GM18508 (cell line): Measurements from ENCODE around the gene AURKB.
"Not testable (repeated sequence)": the region's sequence is repeated elsewhere in the genome, so short reads cannot be mapped to it uniquely, and the experiment has no call there.

Experiments
- ATAC-seq: cut with Tn5 transposase; IDR thresholded peaks from one replicate; pipeline ENCODE4 v1.9.1; 2021; ENCODE audit warnings: moderate number of reproducible peaks; ENCODE audit not compliant: insufficient read depth, unreplicated experiment

Gene AURKB

GRCh38 chr17:8225813-8226535 is 15.6 kb upstream of the AURKB start:
- ATAC-seq = no peak

- ATAC-seq = no peak
Measured at GRCh38 chr17:8224891-8225812, 14.8 kb upstream of the AURKB start.

- no peak for ATAC-seq
Measured at GRCh38 chr17:8223356-8224126, 13.2 kb upstream of the AURKB start.

- no peak for ATAC-seq
Measured at GRCh38 chr17:8222630-8223355, 12.4 kb upstream of the AURKB start.

- no peak for ATAC-seq
Measured at GRCh38 chr17:8222380-8222629, 11.9 kb upstream of the AURKB start.

GRCh38 chr17:8221663-8222379 is 11.4 kb upstream of the AURKB start:
- ATAC-seq = no peak

GRCh38 chr17:8220783-8221662 is 10.6 kb upstream of the AURKB start:
- no peak for ATAC-seq

- ATAC-seq = not testable (repeated sequence)
Measured at GRCh38 chr17:8214000-8214399, 3.6 kb upstream of the AURKB start.

GRCh38 chr17:8212312-8213180 is 2.2 kb upstream of the AURKB start:
- ATAC-seq = no peak

- ATAC-seq = no peak
Measured at GRCh38 chr17:8210761-8211458, 535 bp upstream of the AURKB start.

- no peak for ATAC-seq
Measured at GRCh38 chr17:8206536-8206935, 3.8 kb downstream of the AURKB start.

GRCh38 chr17:8204761-8205555 is 5.4 kb downstream of the AURKB start:
- no peak for ATAC-seq

- ATAC-seq = no peak
Measured at GRCh38 chr17:8192070-8192815, 18.1 kb downstream of the AURKB start.

- ATAC-seq = no peak
Measured at GRCh38 chr17:8190506-8190905, 19.9 kb downstream of the AURKB start.

GRCh38 chr17:8189711-8190477 is 20.5 kb downstream of the AURKB start, which contains the start of gene BORCS6:
Gene BORCS6 (minus strand): TSS chr17:8190180. CDS start chr17:8190140, 40 bp downstream.
- peak; percentile 29 for ATAC-seq
